GM12864 (cell line): ENCODE results near the gene GLE1.

ENCODE experiments used
- DNase-seq: peaks from one replicate; pipeline ENCODE4 v3.0.0-alpha.2; 2011; ENCODE audit warnings: low read depth
- H3K4me3 ChIP-seq: 2 replicates; pipeline ENCODE4 v1.5.1; 2011; ENCODE audit warnings: mild to moderate bottlenecking, low read depth, low read length, control low read depth
- TF ChIP-seq, protein P1 (sequence below): IDR thresholded peaks from 2 replicates; pipeline ENCODE4 v1.5.1; 2011; ENCODE audit warnings: low read depth, mild to moderate bottlenecking, moderate library complexity, low read length, control low read depth, inconsistent platforms; ENCODE audit errors: missing control alignments

The GLE1 gene

DNA sequence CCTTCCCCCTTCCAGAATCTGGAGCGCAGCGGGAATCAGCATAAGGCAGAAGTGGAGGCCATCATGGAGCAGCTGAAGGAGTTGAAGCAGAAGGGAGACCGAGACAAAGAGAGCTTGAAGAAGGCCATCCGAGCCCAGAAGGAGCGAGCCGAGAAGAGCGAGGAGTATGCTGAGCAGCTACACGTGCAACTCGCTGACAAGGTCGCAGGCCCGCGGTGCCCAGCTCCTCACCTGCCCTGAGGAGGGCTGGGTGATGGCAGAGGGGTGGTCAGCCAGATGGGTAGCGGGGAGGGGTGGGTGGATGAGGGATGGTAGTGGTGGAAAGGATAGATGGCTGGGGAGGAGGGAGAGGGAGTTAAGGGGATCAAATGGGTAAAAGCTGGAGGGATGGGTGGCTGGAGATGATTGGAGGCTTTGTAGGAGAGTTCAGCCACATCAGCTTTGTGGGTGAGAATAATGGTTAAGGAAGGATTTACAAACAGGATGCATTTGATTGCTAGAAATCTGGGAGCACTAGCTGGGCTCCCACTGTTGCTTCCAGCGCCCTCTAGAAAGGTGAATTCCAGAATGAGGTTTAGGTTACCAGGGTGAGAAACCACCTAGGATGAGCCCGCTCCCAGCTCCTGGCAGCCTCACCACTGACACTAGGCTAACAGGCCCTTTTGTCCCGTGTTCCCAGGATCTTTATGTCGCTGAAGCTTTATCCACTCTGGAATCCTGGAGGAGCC, 19.7 kb upstream of the GLE1 start:
- TF ChIP-seq, protein P1, sequence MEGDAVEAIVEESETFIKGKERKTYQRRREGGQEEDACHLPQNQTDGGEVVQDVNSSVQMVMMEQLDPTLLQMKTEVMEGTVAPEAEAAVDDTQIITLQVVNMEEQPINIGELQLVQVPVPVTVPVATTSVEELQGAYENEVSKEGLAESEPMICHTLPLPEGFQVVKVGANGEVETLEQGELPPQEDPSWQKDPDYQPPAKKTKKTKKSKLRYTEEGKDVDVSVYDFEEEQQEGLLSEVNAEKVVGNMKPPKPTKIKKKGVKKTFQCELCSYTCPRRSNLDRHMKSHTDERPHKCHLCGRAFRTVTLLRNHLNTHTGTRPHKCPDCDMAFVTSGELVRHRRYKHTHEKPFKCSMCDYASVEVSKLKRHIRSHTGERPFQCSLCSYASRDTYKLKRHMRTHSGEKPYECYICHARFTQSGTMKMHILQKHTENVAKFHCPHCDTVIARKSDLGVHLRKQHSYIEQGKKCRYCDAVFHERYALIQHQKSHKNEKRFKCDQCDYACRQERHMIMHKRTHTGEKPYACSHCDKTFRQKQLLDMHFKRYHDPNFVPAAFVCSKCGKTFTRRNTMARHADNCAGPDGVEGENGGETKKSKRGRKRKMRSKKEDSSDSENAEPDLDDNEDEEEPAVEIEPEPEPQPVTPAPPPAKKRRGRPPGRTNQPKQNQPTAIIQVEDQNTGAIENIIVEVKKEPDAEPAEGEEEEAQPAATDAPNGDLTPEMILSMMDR, result no peak
- H3K4me3 ChIP-seq, result no peak overlapping the region
- no peak for DNase-seq

- no peak for DNase-seq
- TF ChIP-seq, protein P1, result no peak
- no peak overlapping the region for H3K4me3 ChIP-seq
Observed at GRCh38 chr9:128485414-128485855, 19.1 kb upstream of the GLE1 start.

DNA sequence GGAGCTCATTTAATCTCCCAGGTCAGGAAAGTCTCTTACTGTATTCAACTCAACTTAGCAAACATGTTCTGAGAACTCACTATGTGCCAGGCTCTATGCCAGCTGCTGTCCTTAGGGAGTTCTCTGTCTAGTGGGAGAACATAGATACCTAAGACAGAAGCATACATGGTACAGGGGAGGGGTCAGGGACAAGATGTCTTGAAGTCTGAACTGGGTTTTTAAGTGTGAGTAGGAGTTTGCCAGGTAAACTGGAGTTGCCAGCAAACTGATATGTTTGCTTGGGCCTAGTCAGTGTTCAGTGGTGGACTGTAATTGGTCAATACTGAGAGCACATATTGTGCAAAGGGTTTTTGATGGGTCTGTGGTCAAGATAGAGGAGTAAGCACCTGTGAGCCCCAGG, 18.3 kb upstream of the GLE1 start:
- no peak for DNase-seq
- no peak overlapping the region for H3K4me3 ChIP-seq
- TF ChIP-seq, protein P1, result no peak

DNA sequence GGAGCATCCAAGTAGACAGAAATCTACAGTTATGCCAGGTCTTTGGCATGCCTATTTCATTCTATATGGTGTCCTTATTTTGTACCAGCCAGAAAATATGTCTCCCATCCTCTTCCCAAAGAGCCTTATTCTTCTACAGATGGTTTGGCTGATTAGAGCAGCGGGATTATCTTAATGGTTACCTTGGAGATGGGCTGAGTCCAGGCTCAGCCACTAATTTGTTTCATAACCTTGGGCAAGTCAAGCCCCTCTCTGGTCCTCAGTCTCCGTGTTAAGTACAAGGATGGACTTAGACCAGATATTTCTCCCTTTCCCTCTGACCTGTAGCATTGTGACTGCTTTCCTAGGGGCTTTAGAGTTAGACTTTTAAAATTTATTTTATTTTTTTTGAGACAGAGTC, 11.1 kb upstream of the GLE1 start:
- DNase-seq, result no peak
- TF ChIP-seq, protein P1, result no peak
- no peak overlapping the region for H3K4me3 ChIP-seq

DNA sequence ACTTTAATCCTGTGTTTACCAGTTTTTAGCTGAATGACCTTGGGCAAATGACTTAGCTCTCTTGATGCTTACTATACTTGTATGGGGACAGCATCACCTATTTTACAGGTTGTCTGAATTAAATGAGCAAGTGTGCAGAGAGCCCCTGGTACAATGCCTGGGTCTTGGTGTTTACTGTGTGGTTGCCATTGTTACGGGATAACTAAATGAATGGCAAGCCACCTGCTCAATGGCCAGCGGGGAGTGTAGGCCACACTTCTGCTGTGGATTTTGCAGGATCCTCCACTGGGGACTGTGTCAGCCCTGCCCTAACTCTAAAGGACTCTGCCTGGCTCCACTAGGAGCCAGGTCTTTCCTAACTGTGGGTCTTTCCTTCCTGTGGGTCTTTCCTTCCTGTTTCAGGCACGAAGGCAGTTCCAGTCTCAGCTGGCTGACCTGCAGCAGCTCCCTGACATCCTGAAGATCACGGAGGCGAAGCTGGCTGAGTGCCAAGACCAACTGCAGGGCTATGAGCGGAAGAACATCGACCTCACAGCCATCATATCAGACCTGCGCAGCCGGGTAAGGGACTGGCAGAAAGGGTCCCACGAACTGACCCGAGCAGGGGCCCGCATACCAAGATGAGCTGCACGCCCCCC, 10.3 kb upstream of the GLE1 start:
- DNase-seq, result no peak
- TF ChIP-seq, protein P1, result no peak
- no peak overlapping the region for H3K4me3 ChIP-seq

DNA sequence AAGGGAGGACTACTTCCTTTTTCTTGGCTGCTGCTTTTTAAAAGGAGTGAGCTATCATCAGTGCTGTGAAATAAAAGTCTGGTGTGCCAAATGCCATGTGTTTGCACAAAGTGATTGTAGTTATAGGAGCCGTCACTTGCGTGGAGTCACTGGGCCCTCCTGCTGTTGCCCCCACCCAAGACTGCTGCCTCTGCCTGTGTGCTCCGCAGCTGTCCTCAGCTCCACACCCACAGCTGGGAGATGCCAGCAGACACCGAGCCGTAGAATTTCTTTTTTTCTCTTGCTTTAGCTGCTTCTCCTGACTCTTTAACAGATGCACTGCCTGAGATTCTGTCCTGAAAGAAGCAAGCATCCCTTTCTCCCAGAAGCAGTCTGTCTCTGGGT, 9.8 kb upstream of the GLE1 start:
- no peak overlapping the region for H3K4me3 ChIP-seq
- no peak for DNase-seq
- TF ChIP-seq, protein P1, result no peak

- TF ChIP-seq, protein P1, result no peak
- no peak for DNase-seq
- H3K4me3 ChIP-seq, result no peak overlapping the region
Observed at GRCh38 chr9:128495296-128495695, 9.2 kb upstream of the GLE1 start.
